GM12872 (cell line): ENCODE data around the gene VWA1.

ENCODE experiments used
- CTCF ChIP-seq: IDR thresholded peaks from 3 replicates; pipeline ENCODE4 v1.5.1; 2011; ENCODE audit warnings: low read depth, mild to moderate bottlenecking, low read length, moderate library complexity; ENCODE audit not compliant: insufficient read depth

The VWA1 gene

GRCh38 chr1:1440262-1441001 lies 4.9 kb downstream of the VWA1 start:
- no peak for TF ChIP-seq CTCF

- TF ChIP-seq CTCF: peak; percentile 93
These were observed 5.8 kb downstream of the VWA1 start for GRCh38 chr1:1441002-1441888.

GRCh38 chr1:1442069-1442770 lies 6.7 kb downstream of the VWA1 start:
- no peak for TF ChIP-seq CTCF

DNA sequence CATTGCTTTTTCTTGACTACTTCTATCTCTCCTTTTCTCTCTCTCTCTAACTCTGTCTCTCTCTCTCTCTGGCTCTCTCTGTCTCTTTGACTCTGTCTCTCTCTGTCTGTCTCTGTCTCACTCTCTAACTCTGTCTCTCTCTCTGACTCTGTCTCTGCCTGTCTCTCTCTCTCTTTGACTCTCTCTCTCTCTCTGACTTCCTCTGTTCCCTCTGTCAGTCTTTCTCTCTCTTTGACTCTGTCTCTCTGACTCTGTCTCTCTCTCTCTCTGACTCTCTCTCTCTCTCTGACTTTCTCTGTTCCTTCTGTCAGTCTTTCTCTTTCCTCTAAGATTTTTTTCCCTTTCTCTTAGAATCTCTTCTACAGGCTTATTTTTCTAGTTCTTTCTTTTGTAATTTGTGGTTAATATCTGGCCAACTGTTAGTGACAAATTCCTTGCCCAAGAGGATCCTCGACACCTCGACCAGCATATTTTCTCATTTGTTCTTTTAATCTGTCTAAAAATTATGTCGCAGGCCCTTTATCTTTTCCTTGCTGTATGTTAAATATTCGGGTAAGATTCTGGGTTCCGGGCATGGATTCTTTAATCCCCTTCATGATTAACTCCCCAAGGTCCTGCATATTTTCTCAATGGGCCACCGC lies 13.7 kb downstream of the VWA1 start, which contains the start of gene ATAD3C:
Gene ATAD3C, plus strand, starts transcription at position 591 of the 641 bp plus-strand sequence. CDS start 995 bp downstream, outside the sequence.
- TF ChIP-seq CTCF: no peak

DNA sequence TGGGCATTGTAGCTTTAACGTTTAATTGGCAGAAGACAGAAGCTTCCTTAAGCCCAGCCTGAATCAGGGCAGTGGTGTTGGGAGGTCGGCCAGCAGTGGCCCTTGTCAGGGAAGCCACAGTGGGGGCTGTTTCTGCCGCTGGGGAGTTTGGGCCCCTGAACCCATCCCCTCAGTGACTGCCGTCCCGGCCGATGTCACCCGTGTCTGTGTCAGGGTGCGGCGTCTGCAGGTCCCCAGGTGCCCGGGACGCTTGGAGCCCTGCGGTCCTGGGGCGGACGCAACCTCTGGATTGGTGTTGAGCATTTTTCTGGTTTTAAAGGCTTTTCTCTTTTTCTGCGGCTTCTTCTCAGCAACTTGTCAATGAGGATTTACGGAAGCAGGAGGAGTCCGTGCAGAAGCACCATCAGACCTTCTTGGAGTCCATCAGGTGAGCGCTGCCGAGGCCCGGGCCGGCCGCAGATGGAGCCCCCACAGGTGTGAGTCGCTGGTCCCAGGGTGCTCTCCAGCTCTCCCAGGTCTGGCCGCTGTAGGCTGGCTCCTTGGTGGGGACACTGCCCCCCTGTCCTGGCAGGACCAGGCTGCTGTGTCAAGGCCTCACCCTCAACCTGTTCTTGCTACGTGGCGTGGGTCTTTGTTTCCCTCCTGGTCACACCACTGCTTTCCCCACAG lies 16.3 kb downstream of the VWA1 start:
- no peak for TF ChIP-seq CTCF

- no peak for TF ChIP-seq CTCF
These were observed 17.4 kb downstream of the VWA1 start for GRCh38 chr1:1452882-1453281.
